Heart left ventricle (tissue), 16 donors: ENCODE measurements around the gene LTC4S. TPM values are rescaled to one million over a fixed set of nuclear protein-coding genes. Genes with fewer than 3 reads are reported as not detected.
A peak's percentile ranks its signal among the peaks of the same experiment; 100 is the strongest.

Experiments used
- ATAC-seq, 4 donors: fragments of 200-7000 bp; cut with Tn5 transposase; one replicate each; pipeline ENCODE4 v1.9.1; 2020 to 2022; ENCODE audit warnings: moderate library complexity in 4 of 4, mild to moderate bottlenecking in 3 of 4, moderate number of reproducible peaks in 1 of 4
- DNase-seq, 5 donors: peaks; one replicate each; pipeline ENCODE4 v3.0.0-alpha.2; 2020
- H3K27ac ChIP-seq, 12 donors: fragments of 200-600 bp; sonication (generic) in 4 of 12; one replicate each; pipeline versions ENCODE4 v1.5.0 to v1.8.0; 2016 to 2022; ENCODE audit warnings: mild to moderate bottlenecking in 2 of 12
- H3K27me3 ChIP-seq, 9 donors: fragments of 200-600 bp; sonication (generic) in 2 of 9; one replicate each; pipeline versions ENCODE4 v1.5.1 to v1.8.0; 2016 to 2022; ENCODE audit warnings: mild to moderate bottlenecking in 3 of 9
- H3K36me3 ChIP-seq, 9 donors: fragments of 200-600 bp; sonication (generic) in 2 of 9; one replicate each; pipeline versions ENCODE4 v1.5.0 to v1.8.0; 2018 to 2022; ENCODE audit warnings: mild to moderate bottlenecking in 2 of 9
- H3K4me1 ChIP-seq, 12 donors: fragments of 200-600 bp; sonication (generic) in 4 of 12; one replicate each; pipeline versions ENCODE4 v1.5.0 to v1.8.0; 2016 to 2022; ENCODE audit warnings: mild to moderate bottlenecking in 3 of 12
- H3K4me3 ChIP-seq, 12 donors: fragments of 200-600 bp; sonication (generic) in 4 of 12; one replicate each; pipeline versions ENCODE4 v1.5.0 to v1.8.0; 2017 to 2022; ENCODE audit warnings: mild to moderate bottlenecking in 9 of 12, moderate library complexity in 4 of 12
- H3K9me3 ChIP-seq, 12 donors: fragments of 200-600 bp; sonication (generic) in 4 of 12; one replicate each; pipeline versions ENCODE4 v1.5.0 to v1.8.0; 2016 to 2022; ENCODE audit warnings: mild to moderate bottlenecking in 1 of 12
- CTCF ChIP-seq, 12 donors: fragments of 200-600 bp; sonication (generic) in 4 of 12; IDR thresholded peaks; one replicate each; pipeline versions ENCODE4 v1.5.0 to v1.8.0; 2018 to 2022; ENCODE audit warnings: antibody characterized with exemption in 12 of 12, mild to moderate bottlenecking in 5 of 12
- POLR2A ChIP-seq, 2 donors: fragments of 450-650 bp; IDR thresholded peaks; one replicate each; pipeline ENCODE4 v1.6.1; 2017; ENCODE audit warnings: antibody characterized with exemption in 2 of 2, mild to moderate bottlenecking in 2 of 2, moderate library complexity in 2 of 2
- WGBS, 4 donors: extraction: QIAGEN DNeasy Blood & Tissue Kit in 2 of 4; methylation state at CpG; one replicate each; pipeline versions ENCODE4 v1.1.5 to v1.1.7; 2013 to 2018; 5-methylcytosine and 5-hydroxymethylcytosine counted together
- intact Hi-C, 10 donors: fragments of 100-400 bp; cut with DNase I; formaldehyde crosslinking; loops; one replicate each; pipeline versions ENCODE4 v1.11.1 to v1.14.2; 2022
- polyA plus RNA-seq, 2 donors: library from polyadenylated mRNA; stranded (reverse); fragments of 200-250 nt; gene quantifications; one replicate each; pipeline ENCODE4 v1.2.3, GENCODE V29; 2013
- total RNA-seq, 9 donors: library from RNA; depleted of rRNA in 2 of 9; stranded (reverse); fragments of >200 nt in 2 of 9; fragmentation: NEBNext Ultra II Directional in 3 of 9; extraction: Animal tissue kit (Norgen Biotek cat#: 25700) in 3 of 9; gene quantifications; one replicate each; pipeline versions ENCODE4 v1.1.0 to v1.2.4, GENCODE V29; 2016 to 2023
- donor health status: ischemic (EF 13 %, LVEDD 7.1; RV severe dilation, severe dysfunction).
- donor health status: healthy with polysubstance abuse.
- donor health status: DM: no; HTN: yes; CAD: no.
- donor health status: DM: no; HTN: no; CAD: no.
- donor health status: ischemic (EF 25% LVEDD 6.9; RV normal size, moderate dysfunction).
- donor health status: ischemic (EF 25% LVEDD 5.7; RV mildly dilated, moderate dysfunction).
- donor health status: healthy.
- donor health status: DM: yes; HTN: yes; CAD: no.
- donor health status: ischemic (EF 35%, LVEDD 5.7; RV mildly dilated, moderate dysfunction).
- donor health status: nonischemic (EF 11% LVEDD 7.7; RV severe dilation, severe dysfunction).
- donor health status: DM: yes; HTN: yes; CAD: no.
- donor health status: PGD.
- donor health status: ischemic (EF 29% LVEDD 5.4; RV normal size, mild dysfunction).
- donor health status: nonischemic (EF 23%, LVEDD 6.1; RV moderate dilation, normal function).

LTC4S gene
- total and polyA plus RNA-seq, 11 donors = 3.3 to 16.7 (median 9.5) TPM

- Histone ChIP-seq H3K9me3 (no peaks in the 10 kb centered on the region), H3K36me3 (peaks cover 0 to 2% (median under 1%) of the 10 kb centered on the region in 9 donors), H3K27ac (peak overlapping the region; percentile 47 to 95 (median 86)), H3K4me1 (peaks cover 5 to 54% (median 49%) of the 10 kb centered on the region in 12 donors), H3K27me3 (no peaks in the 10 kb centered on the region), H3K4me3 (no peak overlapping the region)
- TF ChIP-seq CTCF (IDR thresholded peaks at IDR 0.05) = no peak
- no peak for TF ChIP-seq POLR2A (IDR thresholded peaks at IDR 0.05)
- ATAC-seq (peak in 2 of 4 donors; percentile 1 to 5), DNase-seq (peak in 3 of 5 donors; percentile 55 to 78 (median 59))
- WGBS, 4 donors = 57 to 67% (median 59%) methylated on average over 8 to 15 of the region's 15 CpGs
- intact Hi-C loops = loop anchor here in 1 of 10 donors (2.0 kb wide), 1 partner anchor 27 kb away; no protein-coding TSS in a partner anchor
Measured at GRCh38 chr5:179791881-179792611, 1.7 kb upstream of the LTC4S start.

- intact Hi-C loops = loop anchor here in 1 of 10 donors (2.0 kb wide), 1 partner anchor 28 kb away; no protein-coding TSS in a partner anchor
- H3K4me1 ChIP-seq = peaks cover 5 to 58% (median 49%) of the 10 kb centered on the region in 12 donors
- DNase-seq (peak in 2 of 5 donors; percentile 31 to 67), ATAC-seq (peak in 1 of 4 donors; percentile 8)
- peak overlapping the region; percentile 47 to 95 (median 86) for H3K27ac ChIP-seq
- WGBS, 4 donors = 75 to 85% (median 78%) methylated on average over 18 to 24 of the region's 24 CpGs
- TF ChIP-seq POLR2A (IDR thresholded peaks at IDR 0.05) = no peak
- no peak for TF ChIP-seq CTCF (IDR thresholded peaks at IDR 0.05)
- H3K9me3 ChIP-seq = no peaks in the 10 kb centered on the region
- H3K4me3 ChIP-seq = peak overlapping the region in 3 of 12 donors; percentile 67 to 82 (median 68)
- H3K27me3 ChIP-seq = no peaks in the 10 kb centered on the region
- H3K36me3 ChIP-seq = peaks cover 0 to 10% (median 8%) of the 10 kb centered on the region in 9 donors
Measured at GRCh38 chr5:179792612-179793467, 946 bp upstream of the LTC4S start.

GRCh38 chr5:179794171-179794570 is 385 bp downstream of the LTC4S start:
- H3K27me3 ChIP-seq = no peaks in the 10 kb centered on the region
- peaks cover 7 to 23% (median 21%) of the 10 kb centered on the region in 9 donors for H3K36me3 ChIP-seq
- peak overlapping the region in 11 of 12 donors; percentile 3 to 82 (median 68) for H3K4me3 ChIP-seq
- no peaks in the 10 kb centered on the region for H3K9me3 ChIP-seq
- no peak for ATAC-seq
- peak overlapping the region; percentile 47 to 95 (median 86) for H3K27ac ChIP-seq
- no peak for DNase-seq
- WGBS, 4 donors = 61 to 86% (median 81%) methylated on average over 3 of the region's 3 CpGs
- H3K4me1 ChIP-seq = peaks cover 5 to 58% (median 49%) of the 10 kb centered on the region in 12 donors
- no peak for TF ChIP-seq POLR2A (IDR thresholded peaks at IDR 0.05)
- no peak for TF ChIP-seq CTCF (IDR thresholded peaks at IDR 0.05)
- intact Hi-C loops = loop anchor here in 2 of 10 donors (2.0 kb wide), 2 partner anchors 29 to 31 kb away; no protein-coding TSS in a partner anchor
